ENCODE data around the gene FAXC. TPM values are rescaled to one million over a fixed set of nuclear protein-coding genes. Genes with fewer than 3 reads are reported as not detected.

Gene FAXC
- total and polyA plus RNA-seq, 2 of the 8 experiments (the other 6 are each of a cell fraction or from before 2014, with no cell fraction given) = 23.2 to 29.8 TPM

DNA sequence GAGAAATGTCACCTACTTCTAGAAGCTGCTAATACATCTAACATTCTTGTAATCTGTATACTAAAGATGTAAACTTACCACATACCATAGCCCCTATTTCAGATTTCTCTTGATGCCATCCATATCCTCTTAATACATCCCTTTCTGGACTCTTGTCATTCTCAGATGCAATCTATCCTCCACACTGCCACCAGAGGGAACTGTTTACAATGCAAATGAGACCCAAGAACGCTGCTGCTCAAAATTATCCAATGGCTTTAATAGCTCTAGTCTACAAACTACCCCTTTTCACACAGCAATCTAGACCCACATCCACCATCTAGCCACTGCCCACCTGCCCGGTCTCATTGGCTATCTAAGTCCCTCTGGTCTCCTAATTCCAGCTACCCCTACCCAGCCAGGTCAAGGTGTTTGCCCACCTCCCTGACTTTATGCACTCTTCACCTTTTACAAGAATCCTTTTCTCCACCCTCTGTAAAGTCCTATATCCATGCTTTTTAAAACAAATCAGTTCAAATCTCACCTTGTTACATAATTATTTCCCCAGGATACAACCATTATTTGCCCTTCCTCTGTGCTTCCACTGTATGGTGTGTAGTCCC, 14.8 kb downstream of the FAXC start:
- 60% methylated on average over 2 of the region's 2 CpGs; no CpG with 5 or more reads in 1 of the 2 experiments for WGBS, 2 experiments (ENCODE audit: extremely low coverage in 1 of 2, insufficient coverage in 1 of 2, insufficient read length in 1 of 2, insufficient replicate concordance in 2 of 2, low coverage in 1 of 2, low lambda C conversion rate in 2 of 2, missing lambda C conversion rate in 1 of 2)
- no peaks in the 10 kb centered on the region for H3K9me3 ChIP-seq (ENCODE audit: insufficient read depth in 2 of 2, low read depth in 1 of 2, low read length in 1 of 2)
- H3K36me3 ChIP-seq (ENCODE audit: control insufficient read depth in 2 of 4, insufficient read depth in 4 of 4, low read length in 3 of 4) = peaks cover 0 to 3% (median 0%) of the 10 kb centered on the region in 4 experiments; a peak in 3 of 8 replicates
- POLR2A ChIA-PET (ENCODE audit: partially characterized antibody) = interaction anchor here (0.9 to 1.5 kb wide), 6 partner anchors 10 to 91 kb away, joined by 3 to 13 read pairs (median 5); partner anchors contain the start of genes COQ3 and PNISR
- peak overlapping the region; percentile 77; the same call in 1 of the 2 replicates for H2BK12ac ChIP-seq (ENCODE audit: low read depth, low read length)
- FAIRE-seq = peak; percentile 68
- H3K4ac ChIP-seq (replicated peaks; ENCODE audit: insufficient read length, low read depth, low read length) = no peak overlapping the region
- no peak overlapping the region for H3K23ac ChIP-seq (ENCODE audit: insufficient read length)
- no peak overlapping the region for H3K4me2 ChIP-seq (ENCODE audit: insufficient read depth in 1 of 2, low read depth in 2 of 2, low read length in 2 of 2)
- H3K79me1 ChIP-seq (ENCODE audit: low read depth, low read length) = no peaks in the 10 kb centered on the region
- no peaks in the 10 kb centered on the region for H3K27me3 ChIP-seq (replicated peaks in 1 of 4; ENCODE audit: control insufficient read depth in 3 of 4, extremely low read depth in 1 of 4, insufficient read depth in 3 of 4, low read length in 3 of 4)
- 0 out of 7 replicates have a peak overlapping the region, but pooled peaks of 1 of the 4 experiments have one; percentile 16 for H3K9ac ChIP-seq (replicated peaks in 1 of 4; ENCODE audit: extremely low read depth in 1 of 4, low read depth in 3 of 4, low read length in 3 of 4)
- no peak overlapping the region; the same call in 1 of the 2 replicates for H3K18ac ChIP-seq (ENCODE audit: extremely low read depth, low read length)
- no peak overlapping the region for H2BK5ac ChIP-seq (ENCODE audit: low read depth, low read length)
- no peak overlapping the region for H4K5ac ChIP-seq (ENCODE audit: insufficient read length, low read depth, low read length)
- H3K23me2 ChIP-seq (ENCODE audit: low read depth, low read length) = no peaks in the 10 kb centered on the region
- no peaks in the 10 kb centered on the region for H3K79me2 ChIP-seq (ENCODE audit: control insufficient read depth in 1 of 2, insufficient read depth in 2 of 2, low read length in 2 of 2)
- H4K91ac ChIP-seq (replicated peaks; ENCODE audit: insufficient read length, low read length) = no peak overlapping the region
- H2BK15ac ChIP-seq (ENCODE audit: low read length) = no peak overlapping the region
- DNase-seq (ENCODE audit: low read depth in 1 of 2, low spot score in 2 of 2) = no peak
- no peak overlapping the region for H3K4me3 ChIP-seq (ENCODE audit: extremely low read depth in 1 of 4, insufficient read depth in 2 of 4, low read depth in 3 of 4, low read length in 4 of 4)
- H2AK5ac ChIP-seq (ENCODE audit: low read depth, low read length) = no peak overlapping the region
- peak overlapping the region; percentile 39; the same call in 1 of the 2 replicates for H4K8ac ChIP-seq (ENCODE audit: extremely low read depth, insufficient read depth, low read length)
- H3K14ac ChIP-seq (ENCODE audit: insufficient read length) = no peak overlapping the region
- CTCF ChIA-PET (ENCODE audit: partially characterized antibody) = interaction anchor here (0.6 to 1.8 kb wide), 27 partner anchors 10 to 178 kb away, joined by 3 to 23 read pairs (median 4); partner anchors contain the start of genes COQ3, FAXC and PNISR
- no peak overlapping the region for H2BK20ac ChIP-seq (ENCODE audit: low read length)
- H2AFZ ChIP-seq (ENCODE audit: low read length) = no peak overlapping the region
- no peak overlapping the region for H2BK120ac ChIP-seq (replicated peaks; ENCODE audit: low read depth, low read length)
- peaks cover 0 to 6% (median 2%) of the 10 kb centered on the region in 4 experiments; a peak in 3 of 7 replicates for H3K4me1 ChIP-seq (replicated peaks in 1 of 4; ENCODE audit: control insufficient read depth in 3 of 4, insufficient read depth in 4 of 4, low read length in 3 of 4)
- no peaks in the 10 kb centered on the region for H4K20me1 ChIP-seq (replicated peaks in 1 of 2; ENCODE audit: control insufficient read depth in 1 of 2, insufficient read depth in 2 of 2, low read length in 2 of 2)
- peak overlapping the region; percentile 40; the same call in 1 of the 2 replicates for H3K27ac ChIP-seq (ENCODE audit: low read depth, low read length)
- H3K56ac ChIP-seq (replicated peaks; ENCODE audit: insufficient read length, low read depth, low read length) = no peak overlapping the region
- TF ChIP-seq SIX5 (IDR thresholded peaks at IDR 0.05; ENCODE audit: low read depth, low read length) (no peak), TEAD4 (IDR thresholded peaks at IDR 0.05; ENCODE audit: low read depth, low read length) (no peak), CBX8 (IDR thresholded peaks at IDR 0.05; ENCODE audit: borderline replicate concordance, low read depth, low read length) (no peak), POLR2A (IDR thresholded peaks at IDR 0.05; ENCODE audit: control extremely low read depth in 1 of 2, low read depth in 2 of 2, low read length in 2 of 2) (no peak), RAD21 (IDR thresholded peaks at IDR 0.05 in 1 of 2, conservative IDR thresholded peaks at IDR 0.05 in 1 of 2; ENCODE audit: low read depth in 2 of 2, low read length in 2 of 2) (peak; percentile 79 to 83), FOSL1 (IDR thresholded peaks at IDR 0.05; ENCODE audit: insufficient read depth, low read depth, low read length) (no peak), EP300 (IDR thresholded peaks at IDR 0.05; ENCODE audit: borderline replicate concordance in 1 of 2, low read depth in 2 of 2, low read length in 2 of 2) (no peak), KDM1A (IDR thresholded peaks at IDR 0.05; ENCODE audit: borderline replicate concordance, low read length) (no peak), SUZ12 (IDR thresholded peaks at IDR 0.05; ENCODE audit: low read length) (no peak)
- TF ChIP-seq, protein P1, sequence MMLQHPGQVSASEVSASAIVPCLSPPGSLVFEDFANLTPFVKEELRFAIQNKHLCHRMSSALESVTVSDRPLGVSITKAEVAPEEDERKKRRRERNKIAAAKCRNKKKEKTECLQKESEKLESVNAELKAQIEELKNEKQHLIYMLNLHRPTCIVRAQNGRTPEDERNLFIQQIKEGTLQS (IDR thresholded peaks at IDR 0.05; ENCODE audit: insufficient read depth, low read depth, low read length) = no peak
